22Rv1 (cell line): Measurements from ENCODE around the gene GDE1.
A peak's percentile ranks its signal among the peaks of the same experiment; 100 is the strongest.

ENCODE experiments used
- ZFX ChIP-seq: fragments of 450-650 bp; IDR thresholded peaks from 2 replicates; pipeline ENCODE4 v1.6.1; 2017; ENCODE audit warnings: antibody characterized with exemption, borderline replicate concordance
- TF ChIP-seq, protein P1 (sequence below): fragments of 450-650 bp; IDR thresholded peaks from 2 replicates; pipeline ENCODE4 v1.5.1; 2017; ENCODE audit warnings: mild to moderate bottlenecking

DNA sequence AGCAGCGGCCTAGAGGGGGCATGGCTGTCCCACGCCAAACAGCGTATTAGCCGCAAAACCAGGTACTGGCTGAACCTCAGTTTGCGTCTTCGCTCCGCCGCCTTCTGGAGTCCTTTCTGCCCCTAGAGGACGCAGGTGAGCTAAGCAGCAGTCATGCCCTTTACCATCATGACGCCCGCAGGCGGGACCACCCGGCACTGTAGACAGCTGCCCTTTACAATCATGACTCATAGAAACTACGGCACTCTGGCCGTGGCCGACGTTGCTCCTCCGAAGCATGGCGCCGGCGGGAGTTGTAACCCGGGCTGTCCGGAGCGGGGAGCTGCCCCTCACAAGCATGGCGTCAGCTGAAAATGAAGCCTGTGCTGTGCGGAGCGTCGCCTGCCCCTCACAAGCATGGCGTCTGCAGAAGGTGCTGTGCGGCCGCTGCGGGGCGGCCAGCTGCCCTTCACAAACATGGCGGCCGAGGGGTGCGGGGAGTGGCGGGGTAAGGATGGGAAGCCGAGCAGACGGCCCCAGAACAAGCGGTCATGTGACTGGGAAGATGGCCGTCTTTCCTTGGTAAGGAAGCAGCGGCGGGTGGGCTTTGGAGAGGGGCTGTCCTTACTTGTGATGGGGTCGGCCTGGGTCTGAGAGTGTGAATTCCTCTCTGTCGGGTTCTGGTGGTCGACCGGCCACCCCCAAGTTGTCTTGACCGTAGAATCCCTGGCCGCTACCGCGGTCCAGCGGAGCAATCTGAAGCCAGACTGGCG is 33.5 kb upstream of the GDE1 start, which contains the start of gene VPS35L:
- TF ChIP-seq, protein P1, sequence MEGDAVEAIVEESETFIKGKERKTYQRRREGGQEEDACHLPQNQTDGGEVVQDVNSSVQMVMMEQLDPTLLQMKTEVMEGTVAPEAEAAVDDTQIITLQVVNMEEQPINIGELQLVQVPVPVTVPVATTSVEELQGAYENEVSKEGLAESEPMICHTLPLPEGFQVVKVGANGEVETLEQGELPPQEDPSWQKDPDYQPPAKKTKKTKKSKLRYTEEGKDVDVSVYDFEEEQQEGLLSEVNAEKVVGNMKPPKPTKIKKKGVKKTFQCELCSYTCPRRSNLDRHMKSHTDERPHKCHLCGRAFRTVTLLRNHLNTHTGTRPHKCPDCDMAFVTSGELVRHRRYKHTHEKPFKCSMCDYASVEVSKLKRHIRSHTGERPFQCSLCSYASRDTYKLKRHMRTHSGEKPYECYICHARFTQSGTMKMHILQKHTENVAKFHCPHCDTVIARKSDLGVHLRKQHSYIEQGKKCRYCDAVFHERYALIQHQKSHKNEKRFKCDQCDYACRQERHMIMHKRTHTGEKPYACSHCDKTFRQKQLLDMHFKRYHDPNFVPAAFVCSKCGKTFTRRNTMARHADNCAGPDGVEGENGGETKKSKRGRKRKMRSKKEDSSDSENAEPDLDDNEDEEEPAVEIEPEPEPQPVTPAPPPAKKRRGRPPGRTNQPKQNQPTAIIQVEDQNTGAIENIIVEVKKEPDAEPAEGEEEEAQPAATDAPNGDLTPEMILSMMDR: peak; percentile 91
- TF ChIP-seq ZFX: no peak
